Measurements from ENCODE around the gene POP4. TPM values are rescaled to one million over a fixed set of nuclear protein-coding genes. Genes with fewer than 3 reads are reported as not detected.

The POP4 gene
- total and polyA plus RNA-seq, 11 donors: 41.2 to 157 (median 52.2) TPM

DNA sequence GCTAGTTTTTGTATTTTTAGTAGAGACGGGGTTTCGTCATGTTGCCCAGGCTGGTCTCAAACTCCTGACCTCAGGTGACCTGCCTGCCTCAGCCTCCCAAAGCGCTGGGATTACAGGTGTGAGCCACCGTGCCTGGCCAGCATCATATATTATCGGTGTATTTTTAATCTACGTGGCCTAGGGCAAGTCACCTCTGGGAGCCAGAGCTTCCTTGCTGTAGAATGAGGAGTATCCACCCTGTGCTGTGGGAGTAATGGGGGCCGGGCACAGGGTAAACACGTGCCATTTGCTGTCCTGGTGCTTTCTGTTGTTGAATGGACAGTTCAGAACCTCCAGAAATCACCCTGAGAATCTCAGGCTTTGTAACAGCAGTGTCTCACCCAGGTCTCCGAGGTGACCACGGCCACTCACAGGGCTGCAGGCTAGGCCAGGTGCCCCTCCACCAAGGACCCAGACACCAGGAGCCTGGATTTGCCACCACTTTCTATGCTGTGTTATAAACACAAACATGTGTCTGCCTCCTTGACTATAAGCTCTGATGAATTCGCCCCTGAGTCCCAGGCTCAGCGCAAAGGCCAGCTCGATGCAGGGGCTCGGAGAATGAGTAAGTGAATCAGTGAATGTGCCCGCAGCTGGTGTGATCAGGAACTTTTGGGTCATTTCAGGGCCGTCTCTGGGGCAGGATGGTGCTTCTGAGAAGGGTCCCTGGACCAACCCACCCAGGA lies 22.7 kb downstream of the POP4 start:
- ATAC-seq: no peak
- no peak overlapping the region for H3K4me3 ChIP-seq
- H3K9me3 ChIP-seq: peaks cover 0 to 3% (median 0%) of the 10 kb centered on the region in 12 donors
- no peak for DNase-seq
- no peaks in the 10 kb centered on the region for H3K4me1 ChIP-seq
- WGBS, 4 donors: 90 to 95% (median 92%) methylated on average over 10 to 16 of the region's 16 CpGs
- no peaks in the 10 kb centered on the region for H3K27me3 ChIP-seq
- intact Hi-C loops (cut with DNase I): no loop called here
- H3K27ac ChIP-seq: no peak overlapping the region
- H3K36me3 ChIP-seq: no peaks in the 10 kb centered on the region
- no peak for TF ChIP-seq POLR2A (IDR thresholded peaks at IDR 0.05)
- TF ChIP-seq, protein P1, sequence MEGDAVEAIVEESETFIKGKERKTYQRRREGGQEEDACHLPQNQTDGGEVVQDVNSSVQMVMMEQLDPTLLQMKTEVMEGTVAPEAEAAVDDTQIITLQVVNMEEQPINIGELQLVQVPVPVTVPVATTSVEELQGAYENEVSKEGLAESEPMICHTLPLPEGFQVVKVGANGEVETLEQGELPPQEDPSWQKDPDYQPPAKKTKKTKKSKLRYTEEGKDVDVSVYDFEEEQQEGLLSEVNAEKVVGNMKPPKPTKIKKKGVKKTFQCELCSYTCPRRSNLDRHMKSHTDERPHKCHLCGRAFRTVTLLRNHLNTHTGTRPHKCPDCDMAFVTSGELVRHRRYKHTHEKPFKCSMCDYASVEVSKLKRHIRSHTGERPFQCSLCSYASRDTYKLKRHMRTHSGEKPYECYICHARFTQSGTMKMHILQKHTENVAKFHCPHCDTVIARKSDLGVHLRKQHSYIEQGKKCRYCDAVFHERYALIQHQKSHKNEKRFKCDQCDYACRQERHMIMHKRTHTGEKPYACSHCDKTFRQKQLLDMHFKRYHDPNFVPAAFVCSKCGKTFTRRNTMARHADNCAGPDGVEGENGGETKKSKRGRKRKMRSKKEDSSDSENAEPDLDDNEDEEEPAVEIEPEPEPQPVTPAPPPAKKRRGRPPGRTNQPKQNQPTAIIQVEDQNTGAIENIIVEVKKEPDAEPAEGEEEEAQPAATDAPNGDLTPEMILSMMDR (IDR thresholded peaks at IDR 0.05): no peak

DNA sequence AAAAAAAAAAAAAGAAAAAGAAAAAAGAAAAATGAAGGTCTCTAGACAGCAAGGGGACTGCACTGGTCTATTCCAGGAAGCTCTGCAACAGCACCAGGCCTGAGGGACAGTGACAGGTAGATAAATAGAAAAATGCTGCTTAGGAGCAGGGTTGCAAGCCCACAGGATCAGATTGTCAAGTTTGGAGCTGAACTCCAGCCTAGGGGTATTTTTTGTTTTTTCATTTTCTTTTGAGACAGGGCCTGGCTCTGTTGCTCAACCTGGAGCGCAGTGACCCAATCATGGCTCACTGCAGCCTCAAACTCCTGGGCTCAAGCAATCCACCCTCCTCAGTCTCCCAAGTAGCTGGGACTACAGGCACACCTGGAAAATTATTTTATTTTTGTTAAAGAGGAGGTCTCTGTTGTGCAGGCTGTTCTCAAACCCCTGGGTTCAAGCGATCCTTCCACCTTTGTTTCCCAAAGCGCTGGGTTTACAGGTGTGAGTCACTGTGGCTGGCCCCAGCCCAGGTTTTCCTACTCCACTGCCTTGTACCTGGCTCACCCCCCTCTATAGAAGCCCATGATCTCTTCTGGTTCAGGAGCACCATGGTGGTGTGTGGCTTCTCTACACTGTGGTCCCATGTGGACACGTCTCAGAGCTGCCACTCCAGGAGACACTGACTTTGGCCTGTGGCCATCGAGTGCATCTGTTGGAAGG lies 23.9 kb downstream of the POP4 start:
- Histone ChIP-seq H3K27me3 (no peaks in the 10 kb centered on the region), H3K36me3 (no peaks in the 10 kb centered on the region), H3K4me3 (no peak overlapping the region), H3K4me1 (no peaks in the 10 kb centered on the region), H3K9me3 (peaks cover 0 to 6% (median 0%) of the 10 kb centered on the region in 12 donors), H3K27ac (no peak overlapping the region)
- no peak for ATAC-seq
- 83 to 90% (median 85%) methylated on average over 5 of the region's 5 CpGs for WGBS, 4 donors
- intact Hi-C loops (cut with DNase I): no loop called here
- no peak for DNase-seq
- no peak for TF ChIP-seq POLR2A (IDR thresholded peaks at IDR 0.05)
- TF ChIP-seq, protein P1 (IDR thresholded peaks at IDR 0.05): no peak

- peaks cover 0 to 6% (median 0%) of the 10 kb centered on the region in 12 donors for H3K9me3 ChIP-seq
- no peaks in the 10 kb centered on the region for H3K4me1 ChIP-seq
- DNase-seq (no peak), ATAC-seq (no peak)
- WGBS, 4 donors: 69 to 84% (median 76%) methylated on average over 2 of the region's 2 CpGs
- no peaks in the 10 kb centered on the region for H3K36me3 ChIP-seq
- H3K4me3 ChIP-seq: no peak overlapping the region
- intact Hi-C loops (cut with DNase I): no loop called here
- TF ChIP-seq POLR2A (IDR thresholded peaks at IDR 0.05): no peak
- TF ChIP-seq, protein P1 (IDR thresholded peaks at IDR 0.05): no peak
- no peaks in the 10 kb centered on the region for H3K27me3 ChIP-seq
- H3K27ac ChIP-seq: no peak overlapping the region
Observed at GRCh38 chr19:29630655-29631054, 24.6 kb downstream of the POP4 start.

GRCh38 chr19:29631450-29631849 lies 25.4 kb downstream of the POP4 start:
- H3K9me3 ChIP-seq: peaks cover 0 to 6% (median 0%) of the 10 kb centered on the region in 12 donors
- no peak for TF ChIP-seq POLR2A (IDR thresholded peaks at IDR 0.05)
- TF ChIP-seq, protein P1 (IDR thresholded peaks at IDR 0.05): no peak
- no peak for DNase-seq
- 83 to 92% (median 87%) methylated on average over 3 of the region's 3 CpGs for WGBS, 4 donors
- no peak for ATAC-seq
- H3K27ac ChIP-seq: no peak overlapping the region
- H3K27me3 ChIP-seq: no peaks in the 10 kb centered on the region
- intact Hi-C loops (cut with DNase I): no loop called here
- no peak overlapping the region for H3K4me3 ChIP-seq
- no peaks in the 10 kb centered on the region for H3K4me1 ChIP-seq
- H3K36me3 ChIP-seq: no peaks in the 10 kb centered on the region
